HG02840 (cell line): ENCODE results near the gene POU4F2.

Source experiments
- ATAC-seq: cut with Tn5 transposase; IDR thresholded peaks from one replicate; pipeline ENCODE4 v1.9.1; 2021; ENCODE audit warnings: mild to moderate bottlenecking, moderate library complexity, moderate number of reproducible peaks; ENCODE audit not compliant: unreplicated experiment, low FRiP score

Gene POU4F2

GRCh38 chr4:146638786-146639505, at the start of gene POU4F2:
POU4F2 (plus strand) TSS chr4:146638893; CDS start chr4:146639141, 248 bp downstream.
- no peak for ATAC-seq

- ATAC-seq, result no peak
Observed at GRCh38 chr4:146590801-146591200, 47.9 kb upstream of the POU4F2 start.

GRCh38 chr4:146592019-146592418, 46.7 kb upstream of the POU4F2 start:
- no peak for ATAC-seq

- no peak for ATAC-seq
Observed at GRCh38 chr4:146632770-146633470, 5.8 kb upstream of the POU4F2 start.

GRCh38 chr4:146633471-146633800, 5.3 kb upstream of the POU4F2 start:
- ATAC-seq, result no peak

- ATAC-seq, result no peak
Observed at GRCh38 chr4:146634825-146635224, 3.9 kb upstream of the POU4F2 start.

- no peak for ATAC-seq
Observed at GRCh38 chr4:146637621-146638332, 916 bp upstream of the POU4F2 start.

- ATAC-seq, result no peak
Observed at GRCh38 chr4:146638333-146638785, 334 bp upstream of the POU4F2 start.

GRCh38 chr4:146639506-146639932, 826 bp downstream of the POU4F2 start:
- no peak for ATAC-seq

- no peak for ATAC-seq
Observed at GRCh38 chr4:146640021-146640464, 1.4 kb downstream of the POU4F2 start.

GRCh38 chr4:146640465-146641061, 1.9 kb downstream of the POU4F2 start:
- no peak for ATAC-seq

GRCh38 chr4:146641762-146642161, 3.1 kb downstream of the POU4F2 start:
- ATAC-seq, result no peak

GRCh38 chr4:146643812-146644401, 5.2 kb downstream of the POU4F2 start:
- no peak for ATAC-seq

GRCh38 chr4:146645921-146646320, 7.2 kb downstream of the POU4F2 start:
- no peak for ATAC-seq

- ATAC-seq, result no peak
Observed at GRCh38 chr4:146646593-146647325, 8.1 kb downstream of the POU4F2 start.

GRCh38 chr4:146647615-146648460, 9.1 kb downstream of the POU4F2 start:
- no peak for ATAC-seq

GRCh38 chr4:146648461-146648783, 9.7 kb downstream of the POU4F2 start:
- ATAC-seq, result no peak

GRCh38 chr4:146649232-146649631, 10.5 kb downstream of the POU4F2 start:
- ATAC-seq, result no peak

GRCh38 chr4:146650034-146650433, 11.3 kb downstream of the POU4F2 start:
- ATAC-seq, result no peak
